Measurements from ENCODE around the gene LMTK2.

The LMTK2 gene

GRCh38 chr7:98086281-98086718 is 20.4 kb upstream of the LMTK2 start:
- TF ChIP-seq GATA2 (IDR thresholded peaks at IDR 0.05; ENCODE audit: low read depth, low read length), result no peak
- no peak for TF ChIP-seq GATA3 (IDR thresholded peaks at IDR 0.05; ENCODE audit: low read depth, low read length)

GRCh38 chr7:98088109-98088508 is 18.6 kb upstream of the LMTK2 start:
- TF ChIP-seq GATA2 (IDR thresholded peaks at IDR 0.05; ENCODE audit: low read depth, low read length) (no peak), GATA3 (IDR thresholded peaks at IDR 0.05; ENCODE audit: low read depth, low read length) (no peak)

GRCh38 chr7:98090116-98090515 is 16.5 kb upstream of the LMTK2 start:
- TF ChIP-seq GATA2 (IDR thresholded peaks at IDR 0.05; ENCODE audit: low read depth, low read length), result no peak
- TF ChIP-seq GATA3 (IDR thresholded peaks at IDR 0.05; ENCODE audit: low read depth, low read length), result no peak

GRCh38 chr7:98091061-98091460 is 15.6 kb upstream of the LMTK2 start:
- TF ChIP-seq GATA2 (IDR thresholded peaks at IDR 0.05; ENCODE audit: low read depth, low read length) (no peak), GATA3 (IDR thresholded peaks at IDR 0.05; ENCODE audit: low read depth, low read length) (no peak)

- TF ChIP-seq GATA2 (IDR thresholded peaks at IDR 0.05; ENCODE audit: low read depth, low read length) (no peak), GATA3 (IDR thresholded peaks at IDR 0.05; ENCODE audit: low read depth, low read length) (no peak)
Observed at GRCh38 chr7:98091523-98091922, 15.1 kb upstream of the LMTK2 start.

GRCh38 chr7:98097042-98097645 is 9.5 kb upstream of the LMTK2 start:
- no peak for TF ChIP-seq GATA3 (IDR thresholded peaks at IDR 0.05; ENCODE audit: low read depth, low read length)
- no peak for TF ChIP-seq GATA2 (IDR thresholded peaks at IDR 0.05; ENCODE audit: low read depth, low read length)

- no peak for TF ChIP-seq GATA3 (IDR thresholded peaks at IDR 0.05; ENCODE audit: low read depth, low read length)
- no peak for TF ChIP-seq GATA2 (IDR thresholded peaks at IDR 0.05; ENCODE audit: low read depth, low read length)
Observed at GRCh38 chr7:98100088-98100487, 6.6 kb upstream of the LMTK2 start.

GRCh38 chr7:98102170-98102569 is 4.5 kb upstream of the LMTK2 start:
- TF ChIP-seq GATA2 (IDR thresholded peaks at IDR 0.05; ENCODE audit: low read depth, low read length), result no peak
- no peak for TF ChIP-seq GATA3 (IDR thresholded peaks at IDR 0.05; ENCODE audit: low read depth, low read length)

- TF ChIP-seq GATA2 (IDR thresholded peaks at IDR 0.05; ENCODE audit: low read depth, low read length), result no peak
- TF ChIP-seq GATA3 (IDR thresholded peaks at IDR 0.05; ENCODE audit: low read depth, low read length), result no peak
Observed at GRCh38 chr7:98105942-98106544, 619 bp upstream of the LMTK2 start.

- TF ChIP-seq GATA2 (IDR thresholded peaks at IDR 0.05; ENCODE audit: low read depth, low read length) (no peak), GATA3 (IDR thresholded peaks at IDR 0.05; ENCODE audit: low read depth, low read length) (no peak)
Observed at GRCh38 chr7:98107313-98107721, 655 bp downstream of the LMTK2 start.

GRCh38 chr7:98110249-98111022 is 3.8 kb downstream of the LMTK2 start:
- TF ChIP-seq GATA2 (IDR thresholded peaks at IDR 0.05; ENCODE audit: low read depth, low read length), result no peak
- TF ChIP-seq GATA3 (IDR thresholded peaks at IDR 0.05; ENCODE audit: low read depth, low read length), result no peak

- TF ChIP-seq GATA2 (IDR thresholded peaks at IDR 0.05; ENCODE audit: low read depth, low read length) (no peak), GATA3 (IDR thresholded peaks at IDR 0.05; ENCODE audit: low read depth, low read length) (no peak)
Observed at GRCh38 chr7:98112077-98112476, 5.4 kb downstream of the LMTK2 start.

GRCh38 chr7:98115746-98116525 is 9.3 kb downstream of the LMTK2 start:
- TF ChIP-seq GATA3 (IDR thresholded peaks at IDR 0.05; ENCODE audit: low read depth, low read length) (no peak), GATA2 (IDR thresholded peaks at IDR 0.05; ENCODE audit: low read depth, low read length) (no peak)

All from SH-SY5Y (cell line).